Ishikawa (cell line): ENCODE data around the gene GRAMD4.

Source experiments
- MAX ChIP-seq: IDR thresholded peaks from 2 replicates; pipeline ENCODE4 v1.6.1; 2012
- RAD21 ChIP-seq: IDR thresholded peaks from 2 replicates; pipeline ENCODE4 v1.6.1; 2012; ENCODE audit warnings: low read depth

- TF ChIP-seq MAX, result no peak
- no peak for TF ChIP-seq RAD21
Measured at GRCh38 chr22:46667245-46667623, 47.0 kb downstream of the GRAMD4 start.
